Measurements from ENCODE around the gene B4GALT5. TPM values are rescaled to one million over a fixed set of nuclear protein-coding genes. Genes with fewer than 3 reads are reported as not detected.
"Not testable (repeated sequence)": the region's sequence is repeated elsewhere in the genome, so short reads cannot be mapped to it uniquely, and the experiment has no call there.

Gene B4GALT5
- total RNA-seq, 2 experiments from 2014 or later: 28.1 to 30.9 TPM

- CTCF ChIA-PET: interaction anchor here (1.0 kb wide), 1 partner anchor 11 kb away, joined by 3 read pairs; no protein-coding TSS in a partner anchor
- DNase-seq (no peak), ATAC-seq (no peak)
- H3K9me3 Mint-ChIP-seq (ENCODE audit: low read depth): no peaks in the 10 kb centered on the region
- H3K27me3 Mint-ChIP-seq: no peaks in the 10 kb centered on the region
- H3K36me3 Mint-ChIP-seq: peaks cover 22% of the 10 kb centered on the region
- no peak overlapping the region for H3K27ac Mint-ChIP-seq
- H3K4me3 Mint-ChIP-seq: no peak overlapping the region
- H3K4me1 Mint-ChIP-seq: peaks cover 25% of the 10 kb centered on the region
Measured at GRCh38 chr20:49631061-49631716, 82.5 kb downstream of the B4GALT5 start.

- no peak for DNase-seq
- H3K4me3 Mint-ChIP-seq: no peak overlapping the region
- CTCF ChIA-PET: interaction anchor here (1.0 kb wide), 1 partner anchor 12 kb away, joined by 3 read pairs; no protein-coding TSS in a partner anchor
- ATAC-seq: no peak
- peaks cover 17% of the 10 kb centered on the region for H3K36me3 Mint-ChIP-seq
- H3K9me3 Mint-ChIP-seq (ENCODE audit: low read depth): no peaks in the 10 kb centered on the region
- H3K27ac Mint-ChIP-seq: no peak overlapping the region
- H3K27me3 Mint-ChIP-seq: peaks cover 5% of the 10 kb centered on the region
- H3K4me1 Mint-ChIP-seq: peaks cover 23% of the 10 kb centered on the region
Measured at GRCh38 chr20:49630396-49630951, 83.2 kb downstream of the B4GALT5 start.

- CTCF ChIA-PET: no interaction called here
- no peak for DNase-seq
- peaks cover 25% of the 10 kb centered on the region for H3K4me1 Mint-ChIP-seq
- ATAC-seq: no peak
- peaks cover 15% of the 10 kb centered on the region for H3K36me3 Mint-ChIP-seq
- no peak overlapping the region for H3K4me3 Mint-ChIP-seq
- no peak overlapping the region for H3K27ac Mint-ChIP-seq
- H3K9me3 Mint-ChIP-seq (ENCODE audit: low read depth): no peaks in the 10 kb centered on the region
- H3K27me3 Mint-ChIP-seq: peaks cover 9% of the 10 kb centered on the region
Measured at GRCh38 chr20:49629606-49630005, 84.1 kb downstream of the B4GALT5 start.

- Mint-ChIP-seq H3K4me1 (peaks cover 27% of the 10 kb centered on the region), H3K27me3 (peaks cover 10% of the 10 kb centered on the region)
- H3K36me3 Mint-ChIP-seq; DNase-seq; ATAC-seq; H3K4me3 Mint-ChIP-seq; H3K27ac Mint-ChIP-seq; H3K9me3 Mint-ChIP-seq (ENCODE audit: low read depth): not testable (repeated sequence)
- CTCF ChIA-PET: interaction anchor here (0.8 to 2.6 kb wide), 2 partner anchors 17 to 174 kb away, joined by 3 to 9 read pairs; no protein-coding TSS in a partner anchor
Measured at GRCh38 chr20:49628280-49628679, 85.4 kb downstream of the B4GALT5 start.

GRCh38 chr20:49627329-49627761, 86.3 kb downstream of the B4GALT5 start:
- CTCF ChIA-PET: interaction anchor here (0.6 to 2.6 kb wide), 2 partner anchors 16 to 81 kb away, joined by 3 to 9 read pairs; no protein-coding TSS in a partner anchor
- peaks cover 27% of the 10 kb centered on the region for H3K4me1 Mint-ChIP-seq
- H3K27ac Mint-ChIP-seq: no peak overlapping the region
- no peak overlapping the region for H3K4me3 Mint-ChIP-seq
- no peak for DNase-seq
- ATAC-seq: no peak
- H3K27me3 Mint-ChIP-seq: peaks cover 10% of the 10 kb centered on the region
- peaks cover 7% of the 10 kb centered on the region for H3K36me3 Mint-ChIP-seq
- no peaks in the 10 kb centered on the region for H3K9me3 Mint-ChIP-seq (ENCODE audit: low read depth)

GRCh38 chr20:49624988-49625387, 88.7 kb downstream of the B4GALT5 start:
- CTCF ChIA-PET: interaction anchor here (0.9 kb wide), 1 partner anchor 177 kb away, joined by 3 read pairs; no protein-coding TSS in a partner anchor
- H3K27ac Mint-ChIP-seq; DNase-seq; H3K4me3 Mint-ChIP-seq; H3K9me3 Mint-ChIP-seq (ENCODE audit: low read depth); ATAC-seq: not testable (repeated sequence)
- H3K36me3 Mint-ChIP-seq: peaks cover 13% of the 10 kb centered on the region
- H3K4me1 Mint-ChIP-seq: peaks cover 28% of the 10 kb centered on the region
- peaks cover 16% of the 10 kb centered on the region for H3K27me3 Mint-ChIP-seq

GRCh38 chr20:49624317-49624716, 89.4 kb downstream of the B4GALT5 start:
- Mint-ChIP-seq H3K27me3 (peaks cover 16% of the 10 kb centered on the region), H3K27ac (no peak overlapping the region), H3K4me1 (peaks cover 28% of the 10 kb centered on the region), H3K9me3 (ENCODE audit: low read depth) (peaks cover 6% of the 10 kb centered on the region), H3K4me3 (no peak overlapping the region), H3K36me3 (peaks cover 8% of the 10 kb centered on the region)
- DNase-seq (no peak), ATAC-seq (no peak)
- CTCF ChIA-PET: interaction anchor here (0.9 to 1.3 kb wide), 2 partner anchors 45 to 178 kb away, joined by 3 read pairs; no protein-coding TSS in a partner anchor

GRCh38 chr20:49622243-49622642, 91.4 kb downstream of the B4GALT5 start:
- ATAC-seq (no peak), DNase-seq (no peak)
- peaks cover 16% of the 10 kb centered on the region for H3K27me3 Mint-ChIP-seq
- H3K4me3 Mint-ChIP-seq: no peak overlapping the region
- H3K36me3 Mint-ChIP-seq: peaks cover 6% of the 10 kb centered on the region
- H3K4me1 Mint-ChIP-seq: peaks cover 23% of the 10 kb centered on the region
- H3K27ac Mint-ChIP-seq: no peak overlapping the region
- peaks cover 6% of the 10 kb centered on the region for H3K9me3 Mint-ChIP-seq (ENCODE audit: low read depth)
- CTCF ChIA-PET: no interaction called here

- DNase-seq (peak; percentile 72), ATAC-seq (peak; percentile 82)
- no peak overlapping the region for H3K27ac Mint-ChIP-seq
- no peak overlapping the region for H3K4me3 Mint-ChIP-seq
- H3K4me1 Mint-ChIP-seq: peaks cover 11% of the 10 kb centered on the region
- H3K27me3 Mint-ChIP-seq: peaks cover 11% of the 10 kb centered on the region
- peaks cover 6% of the 10 kb centered on the region for H3K36me3 Mint-ChIP-seq
- CTCF ChIA-PET: interaction anchor here (1.0 to 1.7 kb wide), 6 partner anchors 9 to 268 kb away, joined by 3 to 13 read pairs (median 4); no protein-coding TSS in a partner anchor
- H3K9me3 Mint-ChIP-seq (ENCODE audit: low read depth): peaks cover 6% of the 10 kb centered on the region
Measured at GRCh38 chr20:49620364-49621240, 93.1 kb downstream of the B4GALT5 start.

GRCh38 chr20:49619113-49620048, 94.3 kb downstream of the B4GALT5 start:
- Mint-ChIP-seq H3K36me3 (peaks cover 6% of the 10 kb centered on the region), H3K27me3 (peaks cover 6% of the 10 kb centered on the region), H3K4me3 (no peak overlapping the region), H3K4me1 (peaks cover 6% of the 10 kb centered on the region), H3K9me3 (ENCODE audit: low read depth) (peaks cover 6% of the 10 kb centered on the region), H3K27ac (no peak overlapping the region)
- DNase-seq (no peak), ATAC-seq (no peak)
- CTCF ChIA-PET: interaction anchor here (1.1 to 1.3 kb wide), 2 partner anchors 227 to 296 kb away, joined by 3 to 5 read pairs; partner anchors contain the start of gene SPATA2

- CTCF ChIA-PET: interaction anchor here (0.7 kb wide), 1 partner anchor 95 kb away, joined by 4 read pairs; the partner anchor contains the start of gene B4GALT5
- Mint-ChIP-seq H3K9me3 (ENCODE audit: low read depth) (peaks cover 6% of the 10 kb centered on the region), H3K4me1 (peaks cover 6% of the 10 kb centered on the region), H3K27me3 (peaks cover 6% of the 10 kb centered on the region), H3K36me3 (peaks cover 6% of the 10 kb centered on the region), H3K27ac (no peak overlapping the region), H3K4me3 (no peak overlapping the region)
- ATAC-seq (no peak), DNase-seq (no peak)
Measured at GRCh38 chr20:49618289-49618688, 95.4 kb downstream of the B4GALT5 start.

GRCh38 chr20:49617394-49617793, 96.3 kb downstream of the B4GALT5 start:
- H3K9me3 Mint-ChIP-seq (ENCODE audit: low read depth): not testable (repeated sequence)

More at GRCh38 chr20:49617394-49617793, 96.3 kb downstream of the B4GALT5 start:
- H3K36me3 Mint-ChIP-seq, CTCF ChIA-PET, ATAC-seq, DNase-seq, H3K4me1 Mint-ChIP-seq, H3K27me3 Mint-ChIP-seq, H3K27ac Mint-ChIP-seq, H3K4me3 Mint-ChIP-seq: not testable (repeated sequence)
